Measurements from ENCODE around the gene PIGN. TPM values are rescaled to one million over a fixed set of nuclear protein-coding genes. Genes with fewer than 3 reads are reported as not detected.
A peak's percentile ranks its signal among the peaks of the same experiment; 100 is the strongest.

The PIGN gene
- total RNA-seq, 1 experiment from 2014 or later: 30.9 TPM

DNA sequence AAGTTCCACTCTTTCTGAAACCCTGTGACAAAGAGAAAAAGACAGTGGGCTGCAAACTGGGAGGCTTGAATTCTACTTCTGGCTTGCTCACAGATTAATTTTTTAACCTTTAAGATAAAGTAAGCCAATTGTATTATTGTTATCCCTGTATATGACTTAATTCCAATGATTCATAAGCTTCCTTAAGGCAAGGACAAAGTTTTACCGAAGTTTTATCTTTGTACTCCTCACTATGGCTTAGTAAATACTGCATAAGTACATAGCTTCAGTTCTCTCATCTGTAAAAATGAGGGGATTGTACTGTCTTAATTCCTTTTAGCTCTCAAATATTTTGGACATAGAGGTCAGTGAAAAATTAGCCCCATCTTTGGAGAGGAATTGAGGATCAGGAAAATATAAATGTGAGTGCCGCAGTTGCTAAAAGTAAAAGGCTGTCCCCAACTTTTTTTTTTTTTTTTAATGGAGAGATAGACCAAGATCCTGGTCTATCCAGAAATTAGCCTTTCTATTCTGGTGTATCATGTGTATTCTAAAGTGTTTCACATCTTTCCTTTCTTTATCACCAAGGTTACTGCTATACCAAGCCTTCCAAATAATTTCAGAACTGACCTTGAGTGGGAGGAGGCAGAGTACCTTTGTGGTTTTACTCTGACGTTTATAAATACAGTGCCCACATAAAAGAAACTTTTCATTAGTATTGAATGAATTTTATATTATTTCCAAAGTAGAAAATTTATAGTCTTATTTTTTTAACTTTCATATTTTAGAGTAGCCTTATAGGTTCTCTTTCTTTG lies 13.5 kb upstream of the PIGN start:
- H4K20me1 ChIP-seq (ENCODE audit: control insufficient read depth, insufficient read depth, insufficient read length): no peaks in the 10 kb centered on the region
- H2BK5ac ChIP-seq (ENCODE audit: insufficient read length, low read length): no peak overlapping the region
- no peak overlapping the region for H2AFZ ChIP-seq (ENCODE audit: low read length)
- no peak overlapping the region for H3K4me3 Mint-ChIP-seq
- H4K5ac ChIP-seq (ENCODE audit: insufficient read length, low read depth, low read length): no peak overlapping the region
- H3T11ph ChIP-seq (ENCODE audit: low read length): no peak overlapping the region
- WGBS (ENCODE audit: extremely low coverage, insufficient read length, low lambda C conversion rate): no CpG with 5 or more reads among the region's 3 CpGs
- no peak overlapping the region for H3K4me2 ChIP-seq (ENCODE audit: insufficient read depth, insufficient read length, low read length)
- no peak overlapping the region for H3K4ac ChIP-seq (ENCODE audit: low read depth, low read length)
- peak overlapping the region in 2 of 3 experiments; percentile 40 to 43; a peak in 3 of 7 replicates for H3K27ac Mint-ChIP-seq
- H2BK20ac ChIP-seq (ENCODE audit: low read depth, low read length, poor library complexity, severe bottlenecking): no peak overlapping the region
- H3K27me3 ChIP-seq (ENCODE audit: insufficient read depth, low read length): no peaks in the 10 kb centered on the region
- H2BK15ac ChIP-seq (ENCODE audit: low read depth, low read length): no peak overlapping the region
- no peak for TF ChIP-seq CTCF (conservative IDR thresholded peaks at IDR 0.05)
- H3K9ac ChIP-seq (ENCODE audit: extremely low read depth, insufficient read length, low read length): no peak overlapping the region
- peaks cover 8% of the 10 kb centered on the region for H3K79me1 ChIP-seq (ENCODE audit: insufficient read depth, low read depth, low read length, poor library complexity, severe bottlenecking)
- H3K27me3 Mint-ChIP-seq (ENCODE audit: low read depth): no peaks in the 10 kb centered on the region
- no peak for DNase-seq
- no peak overlapping the region for H2AK5ac ChIP-seq (ENCODE audit: insufficient read length, low read length)
- H3K18ac ChIP-seq (ENCODE audit: insufficient read length, low read depth, low read length): no peak overlapping the region
- no peaks in the 10 kb centered on the region for H3K9me3 Mint-ChIP-seq
- H3K27ac ChIP-seq (ENCODE audit: insufficient read length, low read depth, low read length): no peak overlapping the region
- H3K14ac ChIP-seq (ENCODE audit: insufficient read depth, low read length): no peak overlapping the region
- no peaks in the 10 kb centered on the region for H3K4me1 ChIP-seq (ENCODE audit: insufficient read depth, low read length)
- peaks cover 7% of the 10 kb centered on the region; the same call in 1 of the 2 replicates for H3K79me2 ChIP-seq (ENCODE audit: insufficient read depth, low read length)
- H3K23ac ChIP-seq (ENCODE audit: insufficient read length, low read depth, low read length): no peak overlapping the region
- H3K56ac ChIP-seq (ENCODE audit: insufficient read length, low read depth, low read length): no peak overlapping the region
- no peaks in the 10 kb centered on the region for H3K9me3 ChIP-seq (ENCODE audit: control insufficient read depth, low read depth, low read length)
- no peaks in the 10 kb centered on the region; a peak in 1 of 7 replicates for H3K36me3 Mint-ChIP-seq (ENCODE audit: insufficient read depth in 1 of 3, low read depth in 3 of 3)
- H3K4me1 Mint-ChIP-seq: no peaks in the 10 kb centered on the region; a peak in 1 of 4 replicates
- no peak overlapping the region for H4K91ac ChIP-seq (ENCODE audit: insufficient read length, low read depth, low read length)
- no peak overlapping the region for H2BK120ac ChIP-seq (ENCODE audit: low read depth, low read length, poor library complexity, severe bottlenecking)
- no peak overlapping the region for H2BK12ac ChIP-seq (ENCODE audit: insufficient read length, low read depth, low read length)
- H4K8ac ChIP-seq (replicated peaks; ENCODE audit: insufficient read length, low read depth, low read length): no peak overlapping the region
- H3K23me2 ChIP-seq (ENCODE audit: insufficient read length, low read depth, low read length, poor library complexity, severe bottlenecking): no peaks in the 10 kb centered on the region

All from H9 (cell line).